H1 (cell line): Measurements from ENCODE around the gene NOL9. TPM values are rescaled to one million over a fixed set of nuclear protein-coding genes. Genes with fewer than 3 reads are reported as not detected.

Experiments
- CTCF ChIA-PET: fragments of 300-600 bp; sonication (Branson Sonifier 250); formaldehyde crosslinking; loops from one replicate; lab custom pipeline; 2021; ENCODE audit not compliant: partially characterized antibody; lab: Charles Lee
- POLR2A ChIA-PET: fragments of 300-600 bp; sonication (Branson Sonifier 250); formaldehyde crosslinking; loops from one replicate; lab custom pipeline; 2021; ENCODE audit warnings: inconsistent platforms; ENCODE audit not compliant: partially characterized antibody; lab: Charles Lee
- DNase-seq, 2 experiments: peaks; one replicate each; pipeline versions ENCODE4 v3.0.0 to v3.0.0-alpha.2; 2010 to 2022; ENCODE audit warnings: low spot score in 2 of 2, low read depth in 1 of 2, mixed read lengths in 1 of 2
- FAIRE-seq: peaks from 2 replicates; lab custom pipeline; 2011; peaks lifted over from hg19 to GRCh38; lab: Jason Lieb, UNC
- H2AFZ ChIP-seq: 2 replicates; pipeline ENCODE4 v1.8.1; 2012; ENCODE audit warnings: low read length, inconsistent platforms
- H2AK5ac ChIP-seq: 2 replicates; pipeline ENCODE4 v1.6.1; 2013; ENCODE audit warnings: low read depth, low read length
- H2BK120ac ChIP-seq: replicated peaks from 2 replicates; pipeline ENCODE3; 2013; ENCODE audit warnings: low read depth, low read length, inconsistent platforms
- H2BK12ac ChIP-seq: 2 replicates; pipeline ENCODE4 v1.6.1; 2013; ENCODE audit warnings: low read depth, low read length
- H2BK15ac ChIP-seq: 2 replicates; pipeline ENCODE4 v1.6.1; 2013; ENCODE audit warnings: low read length
- H2BK20ac ChIP-seq: 2 replicates; pipeline ENCODE4 v1.6.1; 2013; ENCODE audit warnings: low read length
- H2BK5ac ChIP-seq: 2 replicates; pipeline ENCODE4 v1.6.1; 2013; ENCODE audit warnings: low read depth, low read length
- H3K14ac ChIP-seq: 2 replicates; pipeline ENCODE4 v1.6.1; 2013; ENCODE audit warnings: inconsistent platforms; ENCODE audit not compliant: insufficient read length
- H3K18ac ChIP-seq: 2 replicates; pipeline ENCODE4 v1.6.1; 2013; ENCODE audit warnings: low read length; ENCODE audit errors: extremely low read depth
- H3K23ac ChIP-seq: 2 replicates; pipeline ENCODE4 v1.6.1; 2013; ENCODE audit warnings: inconsistent platforms; ENCODE audit not compliant: insufficient read length
- H3K23me2 ChIP-seq: 2 replicates; pipeline ENCODE4 v1.6.1; 2013; ENCODE audit warnings: low read depth, low read length
- H3K27ac ChIP-seq: 2 replicates; pipeline ENCODE4 v1.6.1; 2011; ENCODE audit warnings: low read depth, low read length, inconsistent platforms
- H3K27me3 ChIP-seq, 4 experiments: replicated peaks in 1 of 4; 1 replicate in 1 of 4; 2 replicates in 3 of 4; pipeline versions ENCODE4 v1.6.1 to v1.8.1; 2011 to 2013; ENCODE audit warnings: low read length in 3 of 4, mild to moderate bottlenecking in 3 of 4, inconsistent platforms in 2 of 4, mixed read lengths in 2 of 4, moderate library complexity in 1 of 4; ENCODE audit not compliant: control insufficient read depth in 3 of 4, insufficient read depth in 3 of 4; ENCODE audit errors: extremely low read depth in 1 of 4
- H3K36me3 ChIP-seq, 4 experiments: 2 replicates each; pipeline versions ENCODE4 v1.6.1 to v1.8.1; 2011 to 2013; ENCODE audit warnings: mild to moderate bottlenecking in 4 of 4, low read length in 3 of 4, moderate library complexity in 2 of 4, control low read depth in 1 of 4, inconsistent platforms in 1 of 4; ENCODE audit not compliant: insufficient read depth in 4 of 4, control insufficient read depth in 2 of 4
- H3K4ac ChIP-seq: replicated peaks from 2 replicates; pipeline ENCODE3; 2013; ENCODE audit warnings: low read length, low read depth, mixed read lengths, inconsistent platforms; ENCODE audit not compliant: insufficient read length
- H3K4me1 ChIP-seq, 4 experiments: replicated peaks in 1 of 4; 1 replicate in 1 of 4; 2 replicates in 3 of 4; pipeline versions ENCODE4 v1.6.1 to v1.8.1; 2011 to 2013; ENCODE audit warnings: low read length in 3 of 4, inconsistent platforms in 2 of 4, mixed read lengths in 1 of 4; ENCODE audit not compliant: insufficient read depth in 4 of 4, control insufficient read depth in 3 of 4
- H3K4me2 ChIP-seq, 2 experiments: 2 replicates each; pipeline versions ENCODE4 v1.6.1 to v1.8.1; 2011 to 2013; ENCODE audit warnings: low read depth in 2 of 2, low read length in 2 of 2, control low read depth in 1 of 2, inconsistent platforms in 1 of 2, mild to moderate bottlenecking in 1 of 2; ENCODE audit not compliant: insufficient read depth in 1 of 2
- H3K4me3 ChIP-seq, 4 experiments: fragments of 200-600, 300-600 bp in 1 of 4; sonication (generic), shearing (Covaris generic), sonication (Bioruptor Twin) in 1 of 4; 2 replicates each; pipeline versions ENCODE4 v1.5.1 to v1.8.1; 2011 to 2016; ENCODE audit warnings: low read length in 4 of 4, low read depth in 3 of 4, control low read depth in 2 of 4, inconsistent platforms in 2 of 4, mild to moderate bottlenecking in 2 of 4, mixed read lengths in 1 of 4, moderate library complexity in 1 of 4; ENCODE audit not compliant: insufficient read depth in 2 of 4; ENCODE audit errors: extremely low read depth in 1 of 4
- H3K56ac ChIP-seq: replicated peaks from 2 replicates; pipeline ENCODE3; 2013; ENCODE audit warnings: low read depth, mild to moderate bottlenecking, mixed read lengths, low read length, inconsistent platforms; ENCODE audit not compliant: insufficient read length
- H3K79me1 ChIP-seq: 2 replicates; pipeline ENCODE4 v1.6.1; 2013; ENCODE audit warnings: low read depth, low read length, control low read depth
- H3K79me2 ChIP-seq, 2 experiments: 2 replicates each; pipeline versions ENCODE4 v1.6.1 to v1.8.1; 2012 to 2013; ENCODE audit warnings: low read length in 2 of 2, mild to moderate bottlenecking in 2 of 2, inconsistent platforms in 1 of 2; ENCODE audit not compliant: insufficient read depth in 2 of 2, control insufficient read depth in 1 of 2
- H3K9ac ChIP-seq, 4 experiments: replicated peaks in 1 of 4; 1 replicate in 1 of 4; 2 replicates in 3 of 4; pipeline versions ENCODE4 v1.6.1 to v1.8.1; 2011 to 2013; ENCODE audit warnings: low read depth in 3 of 4, low read length in 3 of 4, control low read depth in 2 of 4, mild to moderate bottlenecking in 2 of 4, moderate library complexity in 2 of 4, inconsistent platforms in 1 of 4; ENCODE audit errors: extremely low read depth in 1 of 4
- H3K9me3 ChIP-seq, 2 experiments: 2 replicates each; pipeline versions ENCODE4 v1.6.1 to v1.8.1; 2012 to 2013; ENCODE audit warnings: mild to moderate bottlenecking in 2 of 2, moderate library complexity in 2 of 2, control low read depth in 1 of 2, inconsistent platforms in 1 of 2, low read depth in 1 of 2, low read length in 1 of 2, mixed read lengths in 1 of 2; ENCODE audit not compliant: insufficient read depth in 2 of 2
- H4K20me1 ChIP-seq, 2 experiments: replicated peaks in 1 of 2; 2 replicates each; pipeline versions ENCODE3 to v1.8.1; 2011 to 2013; ENCODE audit warnings: inconsistent platforms in 2 of 2, low read length in 2 of 2, mild to moderate bottlenecking in 1 of 2; ENCODE audit not compliant: insufficient read depth in 2 of 2, control insufficient read depth in 1 of 2
- H4K5ac ChIP-seq: 2 replicates; pipeline ENCODE4 v1.6.1; 2013; ENCODE audit warnings: low read length, low read depth, mixed read lengths, inconsistent platforms; ENCODE audit not compliant: insufficient read length
- H4K8ac ChIP-seq: 2 replicates; pipeline ENCODE4 v1.8.0; 2013; ENCODE audit warnings: mild to moderate bottlenecking, moderate library complexity, low read length, inconsistent platforms; ENCODE audit not compliant: insufficient read depth; ENCODE audit errors: extremely low read depth
- H4K91ac ChIP-seq: replicated peaks from 2 replicates; pipeline ENCODE3; 2013; ENCODE audit warnings: low read length, mixed read lengths, inconsistent platforms; ENCODE audit not compliant: insufficient read length
- BRCA1 ChIP-seq: IDR thresholded peaks from 2 replicates; pipeline ENCODE4 v1.6.1; 2012; ENCODE audit warnings: low read depth, low read length, improper control_type of control experiment
- CREB1 ChIP-seq: IDR thresholded peaks from 2 replicates; pipeline ENCODE4 v1.6.1; 2012; ENCODE audit warnings: inconsistent platforms
- EP300 ChIP-seq, 2 experiments: IDR thresholded peaks; 1 replicate in 1 of 2; 2 replicates in 1 of 2; pipeline ENCODE4 v1.6.1; 2011 to 2012; ENCODE audit warnings: low read depth in 2 of 2, low read length in 2 of 2, mild to moderate bottlenecking in 2 of 2, borderline replicate concordance in 1 of 2, inconsistent platforms in 1 of 2, moderate library complexity in 1 of 2
- FOSL1 ChIP-seq: IDR thresholded peaks from 2 replicates; pipeline ENCODE4 v1.6.1; 2011; ENCODE audit warnings: mild to moderate bottlenecking, low read depth, low read length, moderate library complexity; ENCODE audit not compliant: insufficient read depth
- GABPA ChIP-seq: IDR thresholded peaks from 2 replicates; pipeline ENCODE4 v1.6.1; 2011; ENCODE audit warnings: mild to moderate bottlenecking, low read length, moderate library complexity, borderline replicate concordance; ENCODE audit not compliant: insufficient read depth
- GTF2F1 ChIP-seq: IDR thresholded peaks from 2 replicates; pipeline ENCODE4 v1.6.1; 2012; ENCODE audit warnings: low read depth, low read length, improper control_type of control experiment, borderline replicate concordance
- NANOG ChIP-seq: IDR thresholded peaks from 2 replicates; pipeline ENCODE4 v1.6.1; 2011; ENCODE audit warnings: low read length, low read depth, mild to moderate bottlenecking, inconsistent platforms; ENCODE audit not compliant: insufficient read depth, poor library complexity, severe bottlenecking
- POU5F1 ChIP-seq: IDR thresholded peaks from 2 replicates; pipeline ENCODE4 v1.6.1; 2011; ENCODE audit warnings: low read depth, mild to moderate bottlenecking, low read length, moderate library complexity
- SP1 ChIP-seq: IDR thresholded peaks from 2 replicates; pipeline ENCODE4 v1.6.1; 2011; ENCODE audit warnings: low read depth, low read length
- WGBS, 2 experiments: shearing (Covaris generic) in 1 of 2; methylation state at CpG; one replicate each; pipeline versions ENCODE4 v1.1.6 to v1.1.7; 2013 to 2015; ENCODE audit warnings: low lambda C conversion rate in 2 of 2, mixed read lengths in 2 of 2, inconsistent platforms in 1 of 2, low coverage in 1 of 2, missing lambda C conversion rate in 1 of 2; ENCODE audit not compliant: insufficient replicate concordance in 2 of 2, insufficient coverage in 1 of 2, insufficient read length in 1 of 2; ENCODE audit errors: extremely low coverage in 1 of 2, missing lambda C conversion rate in 1 of 2; 5-methylcytosine and 5-hydroxymethylcytosine counted together
- polyA plus RNA-seq, 7 experiments: library from polyadenylated mRNA; depleted of rRNA in 3 of 7; stranded (reverse) in 5 of 7; unstranded in 2 of 7; fragments of >200 nt in 5 of 7; fragments of 200-250 nt in 2 of 7; gene quantifications; 1 replicate in 5 of 7; 2 replicates in 1 of 7; 4 replicates in 1 of 7; pipeline versions ENCODE4 v1.2.1 to v1.2.3, GENCODE V29; 2011 to 2013; ENCODE audit warnings: missing spikeins in 2 of 7, mixed read lengths in 2 of 7
- total RNA-seq: library from RNA; stranded (reverse); fragmentation: NEBNext Ultra II Directional; extraction: Animal tissue kit (Norgen Biotek cat#: 25700); gene quantifications from 2 replicates; pipeline ENCODE4 v1.2.1, GENCODE V29; 2021
- TF ChIP-seq, protein P1 (sequence below): IDR thresholded peaks from 2 replicates; pipeline ENCODE4 v1.6.1; 2011; ENCODE audit warnings: low read depth, mild to moderate bottlenecking, low read length; ENCODE audit not compliant: insufficient read depth

NOL9 gene
- total and polyA plus RNA-seq, 2 of the 8 experiments (the other 6 are each of a cell fraction or from before 2014, with no cell fraction given), result 17.1 to 38.1 TPM

GRCh38 chr1:6502000-6502891 is 52.1 kb downstream of the NOL9 start:
- Histone ChIP-seq H2BK12ac (no peak overlapping the region), H2BK20ac (no peak overlapping the region), H3K18ac (no peak overlapping the region), H2AK5ac (no peak overlapping the region), H3K4ac (no peak overlapping the region), H4K91ac (no peak overlapping the region), H3K36me3 (no peaks in the 10 kb centered on the region), H4K20me1 (peaks cover 0 to 4% of the 10 kb centered on the region in 2 experiments), H4K8ac (peak overlapping the region; percentile 63; the same call in 1 of the 2 replicates), H2BK15ac (no peak overlapping the region), H3K14ac (no peak overlapping the region), H3K23me2 (peaks cover 4% of the 10 kb centered on the region; the same call in 1 of the 2 replicates), H3K23ac (no peak overlapping the region), H3K56ac (no peak overlapping the region), H3K4me2 (no peak overlapping the region), H2AFZ (no peak overlapping the region), H3K27ac (no peak overlapping the region), H3K9ac (no peak overlapping the region), H3K4me1 (peaks cover 0 to 4% (median 0%) of the 10 kb centered on the region in 4 experiments; a peak in 2 of 7 replicates), H3K4me3 (no peak overlapping the region), H2BK5ac (0 out of 2 replicates have a peak overlapping the region, but pooled peaks have one; percentile 35), H4K5ac (no peak overlapping the region), H3K79me2 (no peaks in the 10 kb centered on the region), H3K27me3 (peaks cover 0 to 16% (median 9%) of the 10 kb centered on the region in 4 experiments; a peak in 3 of 7 replicates), H3K79me1 (no peaks in the 10 kb centered on the region; the same call in 1 of the 2 replicates), H2BK120ac (no peak overlapping the region), H3K9me3 (no peaks in the 10 kb centered on the region)
- ChIA-PET CTCF (interaction anchor here (0.7 to 10.2 kb wide), 9 partner anchors 10 to 64 kb away, joined by 3 to 107 read pairs (median 5); partner anchors contain the start of gene PLEKHG5), POLR2A (interaction anchor here (1.3 to 3.0 kb wide), 4 partner anchors 11 to 20 kb away, joined by 6 to 8 read pairs (median 6); partner anchors contain the start of gene PLEKHG5)
- WGBS, 2 experiments, result 93% methylated on average over 30 of the region's 31 CpGs; no CpG with 5 or more reads in 1 of the 2 experiments
- no peak for DNase-seq
- no peak for FAIRE-seq
- TF ChIP-seq EP300 (IDR thresholded peaks at IDR 0.05; ENCODE audit: borderline replicate concordance in 1 of 2, low read depth in 2 of 2, low read length in 2 of 2) (no peak), BRCA1 (no peak), POU5F1 (no peak), CREB1 (no peak), SP1 (no peak), GTF2F1 (no peak), NANOG (no peak), GABPA (no peak), FOSL1 (no peak)
- TF ChIP-seq, protein P1, sequence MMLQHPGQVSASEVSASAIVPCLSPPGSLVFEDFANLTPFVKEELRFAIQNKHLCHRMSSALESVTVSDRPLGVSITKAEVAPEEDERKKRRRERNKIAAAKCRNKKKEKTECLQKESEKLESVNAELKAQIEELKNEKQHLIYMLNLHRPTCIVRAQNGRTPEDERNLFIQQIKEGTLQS, result no peak
